ENCODE measurements around the gene SORCS1. TPM values are rescaled to one million over a fixed set of nuclear protein-coding genes. Genes with fewer than 3 reads are reported as not detected.

SORCS1 gene
- total RNA-seq, 1 donor from 2014 or later: 17.8 TPM

DNA sequence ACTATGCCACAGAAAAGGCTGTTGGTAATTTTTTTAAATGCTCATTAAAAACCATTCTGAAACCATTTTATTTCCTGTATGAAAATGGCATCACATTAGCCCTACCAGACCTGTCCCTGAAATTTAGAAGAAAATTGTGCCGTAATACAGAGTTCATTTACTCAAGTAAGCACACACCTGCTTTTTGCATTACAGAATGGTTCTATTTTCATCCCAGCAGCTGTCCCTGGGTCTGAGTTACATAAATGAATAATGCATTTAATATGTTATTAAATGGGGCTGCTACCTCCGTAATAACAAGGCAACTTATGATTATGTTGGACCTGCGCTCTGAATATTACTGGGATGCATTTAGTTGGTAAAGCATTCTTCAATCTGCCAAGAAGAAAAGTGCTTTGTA lies 508.9 kb downstream of the SORCS1 start:
- peak; percentile 24 for DNase-seq

GRCh38 chr10:106655165-106655564 lies 509.3 kb downstream of the SORCS1 start:
- no peak for DNase-seq

- DNase-seq: no peak
These were observed 512.2 kb downstream of the SORCS1 start for GRCh38 chr10:106652279-106652678.

DNA sequence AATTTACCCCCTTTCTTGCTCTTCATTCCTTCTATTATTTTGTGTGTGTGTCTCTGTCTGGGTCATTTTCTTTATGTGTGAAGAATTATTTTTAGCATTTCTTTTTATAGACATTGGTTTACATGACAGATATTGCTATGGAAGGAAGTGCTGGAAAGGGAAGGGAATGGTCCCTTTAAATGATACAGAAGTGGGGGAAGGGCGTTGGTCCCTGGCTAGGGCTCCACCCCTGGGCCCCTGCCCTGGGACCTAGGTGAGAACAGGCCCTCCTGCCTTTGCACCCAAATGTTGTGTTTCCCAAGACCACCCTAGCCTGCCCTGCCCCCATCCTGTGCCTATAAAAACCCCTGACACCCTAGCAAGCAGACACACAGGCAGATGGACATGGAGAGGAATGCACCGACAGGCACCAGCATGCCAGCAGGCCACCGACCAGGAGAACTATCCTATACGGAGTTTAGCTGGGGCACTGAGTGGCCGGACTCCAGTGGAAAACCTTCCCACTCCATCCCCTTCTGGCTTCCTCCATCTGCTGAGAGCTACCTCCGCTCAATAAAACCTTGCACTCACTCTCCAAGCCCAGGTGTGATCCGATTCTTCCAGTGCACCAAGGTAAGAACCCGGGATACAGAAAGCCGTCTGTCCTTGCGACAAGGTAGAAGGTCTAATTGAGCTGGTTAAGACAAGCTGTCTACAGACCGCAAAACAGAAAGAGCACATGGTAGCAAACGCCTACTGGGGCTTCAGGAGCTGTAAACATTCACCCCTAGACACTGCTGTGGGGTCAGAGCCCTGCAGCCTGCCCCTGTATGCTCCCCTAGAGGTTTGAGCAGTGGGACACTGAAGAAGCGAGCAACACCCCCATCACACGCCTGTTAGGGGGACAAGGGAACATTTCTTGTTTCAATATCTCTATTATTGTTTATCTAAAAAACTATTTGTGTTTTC lies 515.7 kb downstream of the SORCS1 start:
- DNase-seq: no peak

GRCh38 chr10:106643473-106643872 lies 521.0 kb downstream of the SORCS1 start:
- DNase-seq: no peak

GRCh38 chr10:106637873-106638272 lies 526.6 kb downstream of the SORCS1 start:
- DNase-seq: no peak

DNA sequence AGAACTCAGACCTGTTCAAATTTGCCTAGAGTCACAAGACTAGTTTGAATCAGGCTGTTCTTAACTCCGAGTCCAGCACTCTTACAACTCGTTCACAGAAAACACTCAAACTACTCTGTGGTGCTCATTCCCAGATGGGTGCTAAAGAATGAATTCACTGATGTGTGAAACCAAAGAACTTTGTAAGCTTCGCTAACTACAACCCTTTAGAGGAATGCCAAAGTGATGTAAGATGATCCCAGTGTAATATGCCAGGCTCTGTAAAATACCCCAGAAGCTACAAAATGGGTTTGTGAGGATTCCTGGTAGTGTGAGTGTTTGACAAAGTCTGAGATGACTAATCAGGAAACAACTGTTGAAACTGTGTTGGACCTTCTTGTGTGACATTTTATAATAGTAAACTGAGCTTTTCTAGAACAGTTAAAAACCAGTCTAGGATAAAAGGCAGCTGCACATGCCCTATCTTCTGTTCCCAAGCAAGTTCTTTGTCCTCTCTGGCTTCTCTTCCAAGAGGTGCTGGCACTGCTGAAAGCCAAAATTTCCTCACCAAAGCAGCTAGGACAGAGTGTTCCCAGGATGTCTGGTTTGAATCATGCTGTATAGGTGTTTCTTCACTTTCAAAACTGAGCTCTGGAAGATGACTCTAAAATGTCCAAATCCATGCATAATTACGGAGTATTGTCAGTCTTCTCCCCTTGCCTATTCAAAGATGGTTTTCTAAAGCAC lies 527.6 kb downstream of the SORCS1 start:
- no peak for DNase-seq

DNA sequence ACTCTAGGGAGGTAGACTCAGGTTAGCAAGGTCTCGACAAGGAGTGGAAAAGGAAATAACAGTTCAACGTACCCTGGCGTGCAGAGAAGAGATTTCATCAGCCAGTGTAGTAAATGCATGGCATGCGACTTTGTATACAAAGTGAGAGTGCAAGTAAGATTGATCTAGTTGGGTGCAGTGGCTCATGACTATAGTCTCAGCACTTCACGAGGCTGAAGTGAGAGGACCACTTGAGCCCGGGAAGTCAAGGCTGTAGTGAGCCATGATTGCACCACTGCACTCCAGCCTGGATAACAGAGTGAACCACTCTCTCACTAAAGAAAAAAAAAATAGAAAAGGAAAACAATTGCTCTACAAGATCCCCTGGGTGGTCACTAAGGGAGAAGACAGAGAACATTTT lies 528.6 kb downstream of the SORCS1 start:
- DNase-seq: no peak

GRCh38 chr10:106631016-106631702 lies 533.3 kb downstream of the SORCS1 start:
- no peak for DNase-seq

DNA sequence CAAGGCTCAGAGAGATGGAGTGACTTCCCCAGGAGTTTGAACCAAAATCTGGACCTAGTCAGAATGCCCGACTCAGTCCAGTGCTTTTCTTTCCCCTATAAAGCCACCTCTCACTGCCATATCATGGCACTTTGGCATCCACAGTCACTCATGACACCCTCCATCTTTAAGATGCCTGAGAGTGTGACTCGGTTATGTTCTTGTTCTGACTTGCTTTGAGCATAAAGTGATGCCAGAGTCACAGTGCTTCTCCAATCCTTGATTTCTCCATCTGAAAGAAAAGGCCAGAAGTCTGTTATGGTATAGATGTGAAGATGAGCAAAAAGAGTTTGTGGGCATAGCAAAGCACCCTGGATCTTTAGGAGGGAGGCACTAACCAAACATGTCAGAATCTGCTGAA lies 538.1 kb downstream of the SORCS1 start:
- no peak for DNase-seq

GRCh38 chr10:106625751-106626150 lies 538.8 kb downstream of the SORCS1 start:
- peak; percentile 12 for DNase-seq

- DNase-seq: peak; percentile 79
These were observed 545.2 kb downstream of the SORCS1 start for GRCh38 chr10:106619346-106619745.

DNA sequence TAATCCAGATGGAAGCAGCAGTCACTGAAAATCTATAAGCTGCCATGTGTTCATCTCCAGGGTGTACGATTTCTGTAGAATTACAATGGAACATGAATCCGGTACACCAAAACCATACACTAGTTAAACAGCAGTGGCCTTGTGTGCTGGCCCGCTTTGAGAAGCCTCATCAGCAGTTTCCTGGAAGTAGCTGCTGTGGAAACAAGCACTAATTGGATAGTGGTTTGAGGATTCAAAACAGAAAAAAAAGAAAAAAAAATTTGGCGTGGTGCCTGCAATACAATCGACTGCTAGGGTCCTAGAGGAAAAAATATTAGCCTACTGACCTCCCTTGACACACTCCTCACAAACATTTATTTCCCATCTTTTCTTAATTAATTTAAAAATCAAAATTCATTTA lies 545.9 kb downstream of the SORCS1 start:
- peak; percentile 72 for DNase-seq

DNA sequence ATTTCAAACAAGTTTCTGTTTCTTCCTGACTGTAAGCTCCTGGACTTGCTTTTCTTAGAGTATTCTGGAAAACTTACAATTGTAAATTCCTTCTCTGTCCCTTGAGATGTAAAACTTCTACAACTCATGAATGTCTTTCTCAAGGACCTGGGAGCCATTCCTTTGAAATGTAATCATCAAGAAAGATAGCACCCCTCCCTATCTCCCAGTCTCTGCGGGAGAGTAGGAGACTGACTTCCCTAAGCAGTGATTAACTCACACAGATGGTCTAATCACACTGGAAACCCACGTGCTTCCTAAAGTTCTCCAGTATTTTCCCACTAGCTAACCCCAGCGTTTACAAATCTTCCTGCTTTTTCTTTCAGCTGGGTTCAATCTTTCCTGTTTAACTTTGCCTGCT lies 549.4 kb downstream of the SORCS1 start:
- peak; percentile 18 for DNase-seq

DNA sequence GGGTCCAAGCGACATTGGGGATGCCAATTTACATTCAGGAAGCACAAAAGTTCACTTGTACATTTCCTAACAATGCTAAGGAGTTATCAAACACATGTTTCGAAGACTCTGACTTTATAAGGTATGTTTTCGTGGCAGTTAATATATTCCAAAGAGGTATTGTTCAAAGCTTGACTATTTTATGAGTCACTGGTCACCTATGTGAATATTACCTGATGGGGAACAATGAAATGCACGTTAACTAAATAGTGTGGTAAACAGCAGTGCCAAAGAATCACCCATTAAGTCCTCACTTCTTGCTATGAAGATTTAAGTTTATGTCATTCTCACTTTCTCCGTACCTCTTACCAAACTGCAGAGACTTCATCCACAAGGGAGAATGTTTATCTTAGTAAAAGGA lies 550.2 kb downstream of the SORCS1 start:
- DNase-seq: no peak

- DNase-seq: no peak
These were observed 552.1 kb downstream of the SORCS1 start for GRCh38 chr10:106612381-106612780.

- no peak for DNase-seq
These were observed 554.8 kb downstream of the SORCS1 start for GRCh38 chr10:106609470-106610266.

- DNase-seq: no peak
These were observed 556.4 kb downstream of the SORCS1 start for GRCh38 chr10:106608066-106608465.

DNA sequence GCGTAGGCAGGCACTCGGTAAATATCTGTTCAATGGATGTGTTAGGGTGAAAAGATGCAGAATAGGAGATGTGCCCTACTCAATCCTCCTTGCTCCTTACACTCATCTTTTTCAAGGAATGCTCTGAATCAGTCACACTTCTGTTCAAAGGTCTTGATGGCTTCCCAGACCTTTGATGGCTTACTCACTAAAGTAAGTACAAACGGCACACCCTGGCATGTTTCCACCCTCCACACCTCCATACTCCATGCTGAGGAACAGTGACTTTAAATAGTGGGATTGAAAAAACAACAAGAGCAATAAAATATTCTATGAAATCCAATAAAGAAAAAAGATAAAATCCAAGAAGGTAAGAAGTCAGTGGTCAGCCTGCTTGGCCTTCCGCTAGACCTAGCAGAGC lies 569.2 kb downstream of the SORCS1 start:
- no peak for DNase-seq

- peak; percentile 25 for DNase-seq
These were observed 570.6 kb downstream of the SORCS1 start for GRCh38 chr10:106593876-106594275.

GRCh38 chr10:106592396-106592795 lies 572.1 kb downstream of the SORCS1 start:
- peak; percentile 12 for DNase-seq

- peak; percentile 7 for DNase-seq
These were observed 582.2 kb downstream of the SORCS1 start for GRCh38 chr10:106582291-106582690.

Data from tongue (tissue), 2 donors.